ENCODE data around the gene SLC2A4.

SLC2A4 gene

GRCh38 chr17:7328009-7328408 is 46.5 kb downstream of the SLC2A4 start:
- Histone ChIP-seq H3K9me2 (replicated peaks; ENCODE audit: insufficient read depth, low read length) (no peaks in the 10 kb centered on the region), H3K27ac (ENCODE audit: low read length) (no peak overlapping the region)

DNA sequence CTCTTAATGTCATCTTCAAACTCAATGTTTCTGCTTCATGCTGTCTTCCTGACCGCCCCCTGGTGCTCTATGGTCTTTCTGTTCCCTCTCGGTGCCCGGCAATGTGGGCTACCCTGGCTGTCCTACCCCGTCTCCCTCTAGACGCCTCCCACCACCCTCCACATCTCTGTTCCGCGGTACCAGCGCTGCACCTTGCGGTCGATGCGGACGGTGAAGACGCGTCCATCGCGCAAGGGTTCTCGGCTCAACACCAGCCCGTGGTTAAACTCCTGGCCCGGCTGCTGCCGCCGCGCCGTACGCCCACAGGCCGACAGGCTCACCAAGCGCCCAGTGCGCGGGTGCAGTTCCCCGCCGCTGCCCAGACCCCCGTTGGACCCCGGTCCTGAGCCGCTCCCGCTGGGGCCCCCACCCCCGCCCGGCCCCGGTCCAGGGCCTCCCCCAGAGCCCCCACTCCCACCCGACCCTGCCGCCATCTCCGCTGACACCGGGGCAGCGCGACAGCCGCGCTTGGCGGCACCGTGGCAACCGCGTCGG is 47.4 kb downstream of the SLC2A4 start, which contains the start of gene NEURL4:
TSS of gene NEURL4 (minus strand) at position 496 of the 534 bp plus-strand sequence. CDS start at position 473, 23 bp downstream.
- peak; percentile 28 for DNase-seq
- Histone ChIP-seq H3F3A (ENCODE audit: insufficient read depth, low read length) (peaks cover 9% of the 10 kb centered on the region), H4K20me1 (ENCODE audit: insufficient read depth, low read length) (no peaks in the 10 kb centered on the region), H3K9me2 (replicated peaks; ENCODE audit: insufficient read depth, low read length) (no peaks in the 10 kb centered on the region), H3K4me1 (ENCODE audit: low read length) (peaks cover 19% of the 10 kb centered on the region), H2AFZ (ENCODE audit: low read length) (peak within 1 kb of the TSS; percentile 93), H3K79me2 (ENCODE audit: low read length) (peaks cover 18% of the 10 kb centered on the region), H3K9me3 (replicated peaks; ENCODE audit: insufficient read depth, low read length) (no peaks in the 10 kb centered on the region), H3K9ac (ENCODE audit: low read length) (peak within 1 kb of the TSS; percentile 88), H3K36me3 (replicated peaks; ENCODE audit: insufficient read depth, low read length) (no peaks in the 10 kb centered on the region), H3K27me3 (replicated peaks; ENCODE audit: insufficient read depth, low read length) (no peaks in the 10 kb centered on the region), H3K4me3 (ENCODE audit: low read length) (peak within 1 kb of the TSS; percentile 98), H3K27ac (ENCODE audit: low read length) (peak within 1 kb of the TSS; percentile 82), H3K4me2 (ENCODE audit: low read depth, low read length) (peak within 1 kb of the TSS; percentile 96)
- TF ChIP-seq CTCF (IDR thresholded peaks at IDR 0.05; ENCODE audit: low read length) (peak; percentile 15; the same call in 1 of the 2 replicates), EZH2 (optimal IDR thresholded peaks at IDR 0.05; ENCODE audit: low read depth, low read length) (no peak)

More at GRCh38 chr17:7328009-7328408, 46.5 kb downstream of the SLC2A4 start:
- Histone ChIP-seq H3K9ac (ENCODE audit: low read length) (peak overlapping the region; percentile 88; the same call in 1 of the 2 replicates), H3K79me2 (ENCODE audit: low read length) (peaks cover 18% of the 10 kb centered on the region), H3K9me3 (replicated peaks; ENCODE audit: insufficient read depth, low read length) (no peaks in the 10 kb centered on the region), H3F3A (ENCODE audit: insufficient read depth, low read length) (peaks cover 9% of the 10 kb centered on the region), H3K4me2 (ENCODE audit: low read depth, low read length) (peak overlapping the region; percentile 96; the same call in 1 of the 2 replicates), H3K36me3 (replicated peaks; ENCODE audit: insufficient read depth, low read length) (no peaks in the 10 kb centered on the region), H3K4me1 (ENCODE audit: low read length) (peaks cover 19% of the 10 kb centered on the region), H3K4me3 (ENCODE audit: low read length) (peak overlapping the region; percentile 98; the same call in 1 of the 2 replicates), H4K20me1 (ENCODE audit: insufficient read depth, low read length) (no peaks in the 10 kb centered on the region), H2AFZ (ENCODE audit: low read length) (no peak overlapping the region), H3K27me3 (replicated peaks; ENCODE audit: insufficient read depth, low read length) (no peaks in the 10 kb centered on the region)
- TF ChIP-seq CTCF (IDR thresholded peaks at IDR 0.05; ENCODE audit: low read length) = no peak
- no peak for TF ChIP-seq EZH2phosphoT487 (IDR thresholded peaks at IDR 0.05; ENCODE audit: low read length)
- TF ChIP-seq EZH2 (optimal IDR thresholded peaks at IDR 0.05; ENCODE audit: low read depth, low read length) = no peak
- no peak for DNase-seq

DNA sequence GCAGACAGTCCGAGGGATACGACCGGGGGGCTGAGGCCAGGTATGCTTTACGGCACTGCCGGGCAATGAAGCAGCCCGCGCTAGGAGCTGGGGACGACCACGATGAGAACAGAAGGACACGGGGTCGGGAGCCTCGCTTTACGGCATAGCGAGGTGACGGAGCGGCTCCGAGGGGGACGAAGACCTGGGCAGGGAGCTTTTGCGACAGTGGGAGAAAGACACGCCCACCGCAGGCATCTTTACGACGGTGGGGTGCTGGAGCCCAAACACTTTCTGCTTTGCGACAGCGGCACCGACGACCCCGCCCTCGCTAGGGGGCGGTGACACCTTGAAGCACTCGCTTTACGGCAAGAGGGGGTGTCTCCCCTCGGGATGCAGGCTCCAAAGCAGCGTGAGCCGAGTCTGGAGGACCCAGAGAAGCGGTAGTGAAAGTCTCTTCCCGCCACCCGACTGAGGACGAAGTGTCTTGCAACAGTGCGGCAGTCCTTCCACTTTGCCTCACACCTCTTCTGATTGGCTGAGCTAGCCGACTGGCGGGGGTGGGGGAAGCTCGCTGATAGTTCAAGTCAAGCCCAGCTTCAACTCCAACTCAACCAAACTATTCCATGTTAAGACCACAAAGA is 48.0 kb downstream of the SLC2A4 start:
- Histone ChIP-seq H3K36me3 (replicated peaks; ENCODE audit: insufficient read depth, low read length) (no peaks in the 10 kb centered on the region), H3F3A (ENCODE audit: insufficient read depth, low read length) (peaks cover 9% of the 10 kb centered on the region)

More for the DNA sequence above, 48.0 kb downstream of the SLC2A4 start:
- no peaks in the 10 kb centered on the region for H3K9me2 ChIP-seq (replicated peaks; ENCODE audit: insufficient read depth, low read length)
- TF ChIP-seq CTCF (IDR thresholded peaks at IDR 0.05; ENCODE audit: low read length) (no peak), EZH2phosphoT487 (IDR thresholded peaks at IDR 0.05; ENCODE audit: low read length) (no peak), EZH2 (optimal IDR thresholded peaks at IDR 0.05; ENCODE audit: low read depth, low read length) (no peak)
- H3K9me3 ChIP-seq (replicated peaks; ENCODE audit: insufficient read depth, low read length) = no peaks in the 10 kb centered on the region
- H3K4me1 ChIP-seq (ENCODE audit: low read length) = peaks cover 19% of the 10 kb centered on the region
- no peaks in the 10 kb centered on the region for H3K27me3 ChIP-seq (replicated peaks; ENCODE audit: insufficient read depth, low read length)
- no peaks in the 10 kb centered on the region for H4K20me1 ChIP-seq (ENCODE audit: insufficient read depth, low read length)
- peak overlapping the region; percentile 88 for H3K9ac ChIP-seq (ENCODE audit: low read length)
- peak overlapping the region; percentile 93 for H2AFZ ChIP-seq (ENCODE audit: low read length)
- DNase-seq = peak; percentile 99
- peak overlapping the region; percentile 98 for H3K4me3 ChIP-seq (ENCODE audit: low read length)
- H3K4me2 ChIP-seq (ENCODE audit: low read depth, low read length) = peak overlapping the region; percentile 82
- peak overlapping the region; percentile 82 for H3K27ac ChIP-seq (ENCODE audit: low read length)
- peaks cover 18% of the 10 kb centered on the region for H3K79me2 ChIP-seq (ENCODE audit: low read length)
